ENCODE results near the gene SYNJ1.

SYNJ1 gene

DNA sequence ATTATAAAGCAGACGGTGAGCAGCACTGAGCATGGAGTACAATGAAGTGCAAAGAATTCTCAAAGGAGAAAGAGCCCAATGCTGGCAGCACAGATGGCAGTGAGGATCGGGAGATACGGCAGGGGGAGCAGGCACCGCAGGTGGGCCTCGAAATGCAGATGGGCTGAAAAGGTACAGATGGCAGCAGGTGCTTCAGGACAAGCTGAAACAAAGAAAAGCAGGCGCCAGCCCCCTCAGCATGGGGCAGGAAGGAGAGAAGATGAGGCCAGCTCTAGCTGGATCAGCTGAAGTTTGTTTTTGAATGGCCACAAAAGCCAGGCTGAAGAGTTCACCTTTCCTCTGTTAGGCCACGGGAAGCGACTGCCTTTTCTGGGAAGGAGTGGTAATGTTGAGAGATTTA is 123.3 kb downstream of the SYNJ1 start:
- Mint-ChIP-seq H3K27me3 (ENCODE audit: low read depth) (no peaks in the 10 kb centered on the region), H3K4me1 (ENCODE audit: low read depth) (peaks cover 2% of the 10 kb centered on the region), H3K9me3 (no peaks in the 10 kb centered on the region), H3K27ac (no peak overlapping the region), H3K36me3 (ENCODE audit: low read depth) (peaks cover 50% of the 10 kb centered on the region), H3K4me3 (no peak overlapping the region)
- DNase-seq (ENCODE audit: low spot score) = no peak

DNA sequence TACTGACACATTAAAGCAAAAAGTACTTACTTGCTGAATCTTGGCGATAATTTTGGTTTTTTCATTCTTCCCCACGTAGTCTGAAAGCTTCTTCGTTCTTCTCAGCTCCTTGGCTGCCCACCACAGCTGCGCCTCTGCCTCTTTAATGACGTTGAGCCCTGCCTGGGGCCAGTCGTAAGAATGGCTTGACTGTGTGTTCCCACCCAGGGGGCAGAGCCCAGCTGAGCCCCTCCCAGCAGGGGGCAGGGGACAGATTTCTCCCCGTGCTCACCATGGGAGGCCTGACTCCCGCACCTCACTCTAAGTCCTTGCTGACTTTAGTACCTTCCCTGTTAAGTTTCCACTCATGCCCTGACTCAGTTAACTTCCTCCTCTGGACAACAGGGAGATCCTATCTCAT is 124.7 kb downstream of the SYNJ1 start:
- no peak for DNase-seq (ENCODE audit: low spot score)
- H3K9me3 Mint-ChIP-seq = no peaks in the 10 kb centered on the region
- H3K4me3 Mint-ChIP-seq = no peak overlapping the region
- peaks cover 51% of the 10 kb centered on the region for H3K36me3 Mint-ChIP-seq (ENCODE audit: low read depth)
- H3K27ac Mint-ChIP-seq = no peak overlapping the region
- peaks cover 2% of the 10 kb centered on the region for H3K4me1 Mint-ChIP-seq (ENCODE audit: low read depth)
- no peaks in the 10 kb centered on the region for H3K27me3 Mint-ChIP-seq (ENCODE audit: low read depth)

DNA sequence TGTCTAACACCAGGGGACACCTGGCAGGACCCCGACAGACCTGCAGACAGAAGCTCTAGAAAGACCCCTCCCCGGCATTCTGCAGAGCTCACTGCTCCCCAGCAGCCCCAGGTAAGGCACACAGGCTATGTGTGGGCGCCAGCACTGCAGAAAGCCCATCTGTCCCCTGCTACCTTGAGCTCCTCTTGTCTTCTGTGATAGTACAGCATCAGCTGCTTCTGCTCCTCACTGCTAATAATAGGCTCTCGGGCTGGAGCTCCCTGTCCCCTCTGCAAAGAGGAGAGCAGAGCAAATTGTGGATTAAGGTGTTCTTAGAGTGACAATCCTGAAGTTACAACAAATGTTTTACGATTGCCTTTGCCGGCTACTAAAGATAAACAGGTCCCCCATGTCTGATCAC is 125.7 kb downstream of the SYNJ1 start:
- Mint-ChIP-seq H3K36me3 (ENCODE audit: low read depth) (peaks cover 46% of the 10 kb centered on the region), H3K27me3 (ENCODE audit: low read depth) (no peaks in the 10 kb centered on the region), H3K27ac (no peak overlapping the region), H3K4me1 (ENCODE audit: low read depth) (peaks cover 2% of the 10 kb centered on the region), H3K4me3 (no peak overlapping the region), H3K9me3 (no peaks in the 10 kb centered on the region)
- no peak for DNase-seq (ENCODE audit: low spot score)

- H3K36me3 Mint-ChIP-seq (ENCODE audit: low read depth) = peaks cover 30% of the 10 kb centered on the region
Observed at GRCh38 chr21:32599526-32599925, 128.3 kb downstream of the SYNJ1 start.

DNA sequence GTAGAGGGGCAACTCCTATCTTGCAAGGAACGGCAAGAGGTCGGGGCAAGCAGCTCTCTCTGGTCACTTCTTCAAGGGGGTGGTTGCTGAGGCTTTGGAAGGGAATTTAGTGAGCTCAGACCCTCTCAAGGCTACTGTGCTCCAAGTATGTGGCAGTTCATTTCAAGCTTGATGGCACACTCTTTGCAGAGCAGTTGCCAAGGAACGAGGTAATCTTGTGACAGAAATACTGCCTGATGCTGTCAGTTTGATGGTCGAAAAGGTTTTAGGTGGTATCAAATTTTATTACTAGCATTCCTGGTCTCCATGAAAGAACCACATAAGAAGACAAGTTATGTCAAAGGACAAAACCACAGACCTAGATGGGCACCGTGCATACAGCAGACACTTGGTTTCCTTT is 128.7 kb downstream of the SYNJ1 start:
- Mint-ChIP-seq H3K4me1 (ENCODE audit: low read depth) (peaks cover 6% of the 10 kb centered on the region), H3K36me3 (ENCODE audit: low read depth) (peaks cover 26% of the 10 kb centered on the region), H3K9me3 (no peaks in the 10 kb centered on the region), H3K4me3 (no peak overlapping the region), H3K27ac (no peak overlapping the region), H3K27me3 (ENCODE audit: low read depth) (no peaks in the 10 kb centered on the region)
- no peak for DNase-seq (ENCODE audit: low spot score)

More at GRCh38 chr21:32599526-32599925, 128.3 kb downstream of the SYNJ1 start:
- Mint-ChIP-seq H3K27ac (no peak overlapping the region), H3K9me3 (no peaks in the 10 kb centered on the region), H3K4me3 (no peak overlapping the region), H3K4me1 (ENCODE audit: low read depth) (peaks cover 6% of the 10 kb centered on the region), H3K27me3 (ENCODE audit: low read depth) (no peaks in the 10 kb centered on the region)
- DNase-seq (ENCODE audit: low spot score) = no peak

- H3K27me3 Mint-ChIP-seq (ENCODE audit: low read depth) = no peaks in the 10 kb centered on the region
- no peak overlapping the region for H3K27ac Mint-ChIP-seq
- no peak overlapping the region for H3K4me3 Mint-ChIP-seq
- no peaks in the 10 kb centered on the region for H3K9me3 Mint-ChIP-seq
- H3K4me1 Mint-ChIP-seq (ENCODE audit: low read depth) = peaks cover 6% of the 10 kb centered on the region
- H3K36me3 Mint-ChIP-seq (ENCODE audit: low read depth) = peaks cover 14% of the 10 kb centered on the region
- DNase-seq (ENCODE audit: low spot score) = no peak
Observed at GRCh38 chr21:32597205-32597604, 130.6 kb downstream of the SYNJ1 start.

- DNase-seq (ENCODE audit: low spot score) = no peak
- Mint-ChIP-seq H3K4me1 (ENCODE audit: low read depth) (peaks cover 6% of the 10 kb centered on the region), H3K27me3 (ENCODE audit: low read depth) (no peaks in the 10 kb centered on the region), H3K9me3 (no peaks in the 10 kb centered on the region), H3K4me3 (no peak overlapping the region), H3K36me3 (ENCODE audit: low read depth) (peaks cover 9% of the 10 kb centered on the region), H3K27ac (no peak overlapping the region)
Observed at GRCh38 chr21:32595431-32595830, 132.4 kb downstream of the SYNJ1 start.

- no peak overlapping the region for H3K4me3 Mint-ChIP-seq
- no peaks in the 10 kb centered on the region for H3K27me3 Mint-ChIP-seq (ENCODE audit: low read depth)
- H3K9me3 Mint-ChIP-seq = no peaks in the 10 kb centered on the region
Observed at GRCh38 chr21:32593690-32594089, 134.1 kb downstream of the SYNJ1 start.

DNA sequence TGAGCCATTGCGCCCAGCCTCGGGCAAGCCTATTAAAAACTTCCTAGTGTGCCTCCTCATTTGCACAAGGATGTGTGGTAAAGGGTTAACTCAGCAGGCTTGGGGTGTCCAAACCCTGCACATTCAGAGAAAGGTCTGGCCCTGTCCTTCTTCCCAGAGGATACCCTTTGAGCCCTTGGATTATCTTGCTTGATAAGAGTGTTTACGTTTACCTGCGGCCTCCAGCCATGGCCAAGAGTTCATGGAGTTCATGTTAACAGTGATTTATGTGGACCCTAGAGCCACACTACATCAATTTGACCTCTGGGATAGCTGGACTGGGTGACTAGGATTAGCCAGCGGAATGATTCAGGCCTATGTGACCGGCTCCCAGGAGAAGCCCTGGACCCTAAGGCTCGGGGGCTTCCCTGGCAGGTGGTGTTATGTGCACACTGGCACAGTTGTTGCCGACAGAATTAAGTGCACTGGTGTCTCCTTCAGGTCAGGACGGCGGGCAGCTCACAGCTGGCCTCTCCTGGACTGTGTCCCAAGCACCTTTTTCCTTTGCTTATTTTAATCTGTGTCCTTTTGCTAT is 134.8 kb downstream of the SYNJ1 start:
- Mint-ChIP-seq H3K36me3 (ENCODE audit: low read depth) (no peaks in the 10 kb centered on the region), H3K4me1 (ENCODE audit: low read depth) (peaks cover 6% of the 10 kb centered on the region), H3K4me3 (no peak overlapping the region), H3K27ac (no peak overlapping the region), H3K9me3 (no peaks in the 10 kb centered on the region), H3K27me3 (ENCODE audit: low read depth) (no peaks in the 10 kb centered on the region)
- no peak for DNase-seq (ENCODE audit: low spot score)

More at GRCh38 chr21:32593690-32594089, 134.1 kb downstream of the SYNJ1 start:
- Mint-ChIP-seq H3K36me3 (ENCODE audit: low read depth) (no peaks in the 10 kb centered on the region), H3K27ac (no peak overlapping the region), H3K4me1 (ENCODE audit: low read depth) (peaks cover 6% of the 10 kb centered on the region)
- no peak for DNase-seq (ENCODE audit: low spot score)

DNA sequence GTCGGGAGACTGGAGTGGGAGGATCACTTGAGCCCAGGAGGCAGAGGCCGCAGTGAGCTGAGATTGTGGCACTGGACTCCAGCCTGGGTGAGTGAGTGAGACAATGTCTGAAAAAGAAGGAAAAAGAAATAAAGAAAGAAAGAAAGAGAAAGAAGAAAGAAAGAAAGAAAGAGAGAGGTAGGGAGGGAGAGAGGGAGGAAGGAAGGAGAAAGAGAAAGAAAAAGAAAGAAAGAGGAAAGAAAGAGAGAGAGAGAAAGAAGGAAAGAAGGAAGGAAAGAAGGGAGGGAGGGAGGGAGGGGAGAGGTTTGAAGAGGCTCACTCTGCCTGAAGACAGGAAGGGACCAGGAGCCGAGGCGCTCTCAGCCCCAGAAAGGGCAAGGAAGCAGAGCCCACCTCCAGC is 137.7 kb downstream of the SYNJ1 start:
- Mint-ChIP-seq H3K27me3 (ENCODE audit: low read depth) (no peaks in the 10 kb centered on the region), H3K27ac (no peak overlapping the region), H3K4me3 (no peak overlapping the region), H3K36me3 (ENCODE audit: low read depth) (no peaks in the 10 kb centered on the region), H3K4me1 (ENCODE audit: low read depth) (no peaks in the 10 kb centered on the region), H3K9me3 (no peaks in the 10 kb centered on the region)
- no peak for DNase-seq (ENCODE audit: low spot score)

- Mint-ChIP-seq H3K4me1 (ENCODE audit: low read depth) (no peaks in the 10 kb centered on the region), H3K9me3 (no peaks in the 10 kb centered on the region), H3K27me3 (ENCODE audit: low read depth) (no peaks in the 10 kb centered on the region), H3K27ac (no peak overlapping the region), H3K4me3 (no peak overlapping the region), H3K36me3 (ENCODE audit: low read depth) (no peaks in the 10 kb centered on the region)
- no peak for DNase-seq (ENCODE audit: low spot score)
Observed at GRCh38 chr21:32587651-32588050, 140.2 kb downstream of the SYNJ1 start.

DNA sequence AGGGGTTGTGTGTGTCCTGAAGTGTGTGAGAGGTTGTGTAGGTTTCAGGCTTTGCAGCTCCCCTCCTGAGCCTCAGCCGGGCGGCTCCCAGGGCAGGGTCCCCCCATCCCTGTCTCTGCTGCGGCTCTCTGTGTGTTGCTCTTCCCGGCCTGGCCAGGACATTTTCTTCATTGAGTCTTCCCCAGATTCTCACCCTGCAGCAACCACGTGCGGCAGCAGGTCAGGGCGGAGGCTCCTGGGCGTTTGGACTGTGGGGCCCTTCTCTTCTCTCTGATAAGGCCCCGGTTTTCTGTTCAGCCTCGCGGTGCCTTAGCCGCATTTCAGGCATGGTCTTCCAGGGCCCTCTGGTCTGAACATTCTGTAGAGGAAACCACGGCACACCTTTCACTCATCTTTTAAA is 140.7 kb downstream of the SYNJ1 start:
- DNase-seq (ENCODE audit: low spot score) = no peak
- H3K4me3 Mint-ChIP-seq = no peak overlapping the region
- H3K36me3 Mint-ChIP-seq (ENCODE audit: low read depth) = no peaks in the 10 kb centered on the region
- H3K9me3 Mint-ChIP-seq = no peaks in the 10 kb centered on the region
- no peaks in the 10 kb centered on the region for H3K27me3 Mint-ChIP-seq (ENCODE audit: low read depth)
- no peak overlapping the region for H3K27ac Mint-ChIP-seq
- no peaks in the 10 kb centered on the region for H3K4me1 Mint-ChIP-seq (ENCODE audit: low read depth)

DNA sequence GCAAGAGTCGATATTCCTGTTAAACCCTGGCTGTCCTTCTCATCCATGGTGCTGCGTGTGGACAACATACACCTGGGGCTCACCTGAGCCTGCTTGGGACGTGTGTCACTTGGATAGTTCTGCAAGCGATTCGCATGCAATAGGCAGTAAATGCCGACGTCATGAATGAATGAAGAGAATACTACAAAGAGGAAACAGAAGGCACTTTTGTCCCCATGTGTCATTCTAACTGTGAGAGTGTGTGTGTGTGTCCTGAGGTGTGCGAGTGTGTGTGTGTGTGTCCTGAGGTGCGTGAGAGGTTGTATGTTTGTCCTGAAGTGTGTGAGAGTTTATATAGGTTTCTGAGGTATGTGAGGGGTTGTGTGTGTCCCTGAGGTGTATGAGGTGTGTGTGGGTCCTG is 141.8 kb downstream of the SYNJ1 start:
- no peak overlapping the region for H3K27ac Mint-ChIP-seq
- H3K4me1 Mint-ChIP-seq (ENCODE audit: low read depth) = no peaks in the 10 kb centered on the region
- no peaks in the 10 kb centered on the region for H3K27me3 Mint-ChIP-seq (ENCODE audit: low read depth)
- no peak overlapping the region for H3K4me3 Mint-ChIP-seq
- no peaks in the 10 kb centered on the region for H3K36me3 Mint-ChIP-seq (ENCODE audit: low read depth)
- no peak for DNase-seq (ENCODE audit: low spot score)
- no peaks in the 10 kb centered on the region for H3K9me3 Mint-ChIP-seq

DNA sequence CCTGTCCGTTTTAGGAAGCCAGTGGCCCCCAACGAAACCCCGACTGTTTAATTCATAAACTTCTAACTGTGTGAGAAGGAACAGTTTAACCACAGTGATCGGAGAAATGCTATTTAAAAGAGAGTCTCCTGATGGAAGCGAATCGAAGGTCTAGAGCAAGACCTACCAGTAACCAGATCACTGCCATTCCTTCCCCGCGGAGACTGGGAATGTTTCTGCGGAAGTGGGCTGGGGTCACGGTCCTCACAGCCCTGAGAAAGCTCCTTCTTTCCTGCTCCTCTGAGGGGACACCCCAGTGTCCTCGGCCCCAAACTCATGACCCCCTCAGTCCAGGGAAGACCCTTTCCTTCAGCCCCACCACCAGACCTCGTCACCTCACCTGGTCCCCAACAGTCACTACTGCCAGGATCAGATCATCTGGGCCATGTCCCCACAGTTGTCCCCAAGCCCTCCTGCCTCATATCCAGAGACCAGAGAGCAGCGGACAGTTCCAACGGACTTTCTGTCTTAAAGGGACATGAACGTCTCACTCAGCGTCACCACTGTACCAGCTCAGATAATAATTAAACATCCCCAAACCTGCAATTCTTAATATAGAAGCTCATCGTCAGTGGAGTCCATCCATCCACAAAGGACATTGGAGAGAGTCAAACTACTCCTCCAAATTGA is 142.6 kb downstream of the SYNJ1 start, which contains the start of gene TCP10L:
TSS of gene TCP10L (minus strand) at position 482 of the 669 bp plus-strand sequence. CDS start 1,219 bp downstream, outside the sequence.
- no peak for DNase-seq (ENCODE audit: low spot score)
- H3K4me3 Mint-ChIP-seq = no peak within 1 kb of the TSS
- H3K9me3 Mint-ChIP-seq = no peaks in the 10 kb centered on the region
- no peaks in the 10 kb centered on the region for H3K36me3 Mint-ChIP-seq (ENCODE audit: low read depth)
- H3K4me1 Mint-ChIP-seq (ENCODE audit: low read depth) = no peaks in the 10 kb centered on the region
- no peak within 1 kb of the TSS for H3K27ac Mint-ChIP-seq
- no peaks in the 10 kb centered on the region for H3K27me3 Mint-ChIP-seq (ENCODE audit: low read depth)

DNA sequence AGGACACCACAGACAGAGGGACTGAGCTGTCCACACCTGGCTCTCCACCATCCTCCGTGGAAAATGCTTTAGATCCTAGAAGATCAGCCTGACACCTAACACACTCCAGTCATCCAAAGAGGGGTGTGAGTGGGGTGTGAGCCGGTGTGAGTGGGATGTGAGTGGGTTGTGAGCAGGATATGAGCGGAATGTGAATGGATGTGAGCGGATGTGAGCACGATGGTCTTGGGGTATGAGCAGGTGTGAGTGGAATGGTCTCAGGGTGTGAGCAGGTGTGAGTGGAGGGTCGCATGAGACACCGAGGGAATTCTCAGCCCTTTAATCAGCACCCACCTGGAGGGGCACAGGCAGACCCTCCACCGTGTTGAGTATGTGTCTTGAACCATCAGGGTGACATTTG is 143.3 kb downstream of the SYNJ1 start:
- Mint-ChIP-seq H3K27me3 (ENCODE audit: low read depth) (no peaks in the 10 kb centered on the region), H3K36me3 (ENCODE audit: low read depth) (no peaks in the 10 kb centered on the region), H3K4me1 (ENCODE audit: low read depth) (no peaks in the 10 kb centered on the region), H3K27ac (no peak overlapping the region), H3K4me3 (no peak overlapping the region), H3K9me3 (no peaks in the 10 kb centered on the region)
- no peak for DNase-seq (ENCODE audit: low spot score)

All from T-helper 2 cell treated with Interferon-gamma antibody and Interleukin-4, amounts not matched to agents 5 μg/mL and 100 μg/mL, for 36 hours (primary cell).